ENCODE data around the gene ANKS1B. TPM values are rescaled to one million over a fixed set of nuclear protein-coding genes. Genes with fewer than 3 reads are reported as not detected.

ANKS1B gene
- total RNA-seq, 1 experiment from 2014 or later, result 0.54 TPM

DNA sequence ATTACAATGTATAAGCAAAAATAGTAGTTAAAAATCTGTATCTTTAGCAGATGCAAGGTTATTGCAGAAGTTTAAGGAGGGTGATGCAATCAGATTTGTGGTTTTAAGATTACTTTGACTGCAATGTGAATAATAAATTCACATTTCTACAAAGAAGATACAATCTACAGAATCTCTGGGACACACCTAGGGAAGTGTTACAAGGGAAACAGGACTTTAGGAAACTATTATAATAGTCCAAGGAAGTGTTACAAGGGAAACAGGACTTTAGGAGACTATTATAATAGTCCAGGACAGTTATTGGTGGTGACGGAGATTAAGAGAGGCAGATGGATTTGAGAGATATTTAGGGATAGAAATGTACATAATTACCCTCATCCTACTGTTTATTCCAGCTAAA lies 491.5 kb downstream of the ANKS1B start:
- Histone ChIP-seq H3K4me1 (ENCODE audit: control insufficient read depth in 1 of 2, insufficient read depth in 2 of 2, low read length in 2 of 2) (no peaks in the 10 kb centered on the region), H3K27ac (ENCODE audit: low read depth, low read length) (no peak overlapping the region), H3K36me3 (ENCODE audit: control insufficient read depth in 1 of 2, insufficient read depth in 2 of 2, low read length in 2 of 2) (no peaks in the 10 kb centered on the region), H3K4me3 (replicated peaks in 1 of 2; ENCODE audit: low read depth in 1 of 2, low read length in 2 of 2) (no peak overlapping the region), H3K9ac (ENCODE audit: low read length) (no peak overlapping the region), H3K79me2 (ENCODE audit: insufficient read depth, low read length) (no peaks in the 10 kb centered on the region), H3K9me3 (ENCODE audit: control insufficient read depth in 1 of 2, insufficient read depth in 1 of 2, low read depth in 1 of 2, low read length in 2 of 2) (no peaks in the 10 kb centered on the region), H4K20me1 (ENCODE audit: insufficient read depth) (no peaks in the 10 kb centered on the region), H3K9me2 (ENCODE audit: insufficient read depth) (no peaks in the 10 kb centered on the region; the same call in 1 of the 2 replicates), H3K27me3 (ENCODE audit: insufficient read depth, low read length) (0 out of 2 replicates have a peak, but pooled peaks cover 3% of the 10 kb centered on the region), H2AFZ (ENCODE audit: low read depth, low read length, poor library complexity, severe bottlenecking) (no peak overlapping the region), H3K4me2 (ENCODE audit: low read length) (no peak overlapping the region)
- RAD21 ChIA-PET (ENCODE audit: low non-redundant PET in 1 of 2, low total read pairs in 2 of 2, uncharacterized antibody in 2 of 2, unreplicated experiment in 2 of 2), result no interaction called here
- CTCF ChIA-PET, result no interaction called here
- no TSS peak for BruUV-seq (replicated peaks)
- POLR2A ChIA-PET, result no interaction called here
- ATAC-seq (no peak), DNase-seq (ENCODE audit: low read depth, low spot score) (no peak)
- TF ChIP-seq JUND (IDR thresholded peaks at IDR 0.05), result no peak
- intact Hi-C loops (cut with micrococcal nuclease), result no loop called here

DNA sequence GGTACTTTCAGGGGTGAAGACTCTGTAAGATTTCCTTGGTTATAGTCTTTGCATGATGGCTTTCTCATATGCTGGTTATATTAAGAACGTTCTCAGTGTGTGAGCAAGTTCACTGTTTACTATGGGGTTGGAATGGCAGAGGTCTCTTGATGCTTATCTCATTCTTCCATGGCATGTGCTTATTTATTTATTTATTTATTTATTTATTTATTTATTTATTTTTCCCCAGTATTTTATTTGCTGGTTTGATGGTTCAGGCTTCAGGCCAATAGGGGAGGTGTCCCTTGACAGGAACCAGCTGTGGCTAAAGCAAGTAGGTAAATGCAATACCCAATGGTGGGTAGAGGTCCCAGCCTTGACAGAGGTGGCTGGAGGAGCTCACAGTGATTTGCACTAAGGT lies 498.5 kb downstream of the ANKS1B start:
- Histone ChIP-seq H3K27ac (ENCODE audit: low read depth, low read length) (no peak overlapping the region), H3K9ac (ENCODE audit: low read length) (no peak overlapping the region), H3K79me2 (ENCODE audit: insufficient read depth, low read length) (no peaks in the 10 kb centered on the region), H3K4me1 (ENCODE audit: control insufficient read depth in 1 of 2, insufficient read depth in 2 of 2, low read length in 2 of 2) (no peaks in the 10 kb centered on the region), H3K4me2 (ENCODE audit: low read length) (no peak overlapping the region), H3K4me3 (replicated peaks in 1 of 2; ENCODE audit: low read depth in 1 of 2, low read length in 2 of 2) (no peak overlapping the region), H3K36me3 (ENCODE audit: control insufficient read depth in 1 of 2, insufficient read depth in 2 of 2, low read length in 2 of 2) (no peaks in the 10 kb centered on the region), H3K27me3 (ENCODE audit: insufficient read depth, low read length) (0 out of 2 replicates have a peak, but pooled peaks cover 3% of the 10 kb centered on the region), H3K9me3 (ENCODE audit: control insufficient read depth in 1 of 2, insufficient read depth in 1 of 2, low read depth in 1 of 2, low read length in 2 of 2) (no peaks in the 10 kb centered on the region), H2AFZ (ENCODE audit: low read depth, low read length, poor library complexity, severe bottlenecking) (no peak overlapping the region), H3K9me2 (ENCODE audit: insufficient read depth) (no peaks in the 10 kb centered on the region), H4K20me1 (ENCODE audit: insufficient read depth) (no peaks in the 10 kb centered on the region)
- ATAC-seq (no peak), DNase-seq (ENCODE audit: low read depth, low spot score) (no peak)
- BruUV-seq (replicated peaks), result no TSS peak
- CTCF ChIA-PET, result no interaction called here
- RAD21 ChIA-PET (ENCODE audit: low non-redundant PET in 1 of 2, low total read pairs in 2 of 2, uncharacterized antibody in 2 of 2, unreplicated experiment in 2 of 2), result no interaction called here
- POLR2A ChIA-PET, result no interaction called here
- intact Hi-C loops (cut with micrococcal nuclease), result no loop called here
- TF ChIP-seq, protein P1, sequence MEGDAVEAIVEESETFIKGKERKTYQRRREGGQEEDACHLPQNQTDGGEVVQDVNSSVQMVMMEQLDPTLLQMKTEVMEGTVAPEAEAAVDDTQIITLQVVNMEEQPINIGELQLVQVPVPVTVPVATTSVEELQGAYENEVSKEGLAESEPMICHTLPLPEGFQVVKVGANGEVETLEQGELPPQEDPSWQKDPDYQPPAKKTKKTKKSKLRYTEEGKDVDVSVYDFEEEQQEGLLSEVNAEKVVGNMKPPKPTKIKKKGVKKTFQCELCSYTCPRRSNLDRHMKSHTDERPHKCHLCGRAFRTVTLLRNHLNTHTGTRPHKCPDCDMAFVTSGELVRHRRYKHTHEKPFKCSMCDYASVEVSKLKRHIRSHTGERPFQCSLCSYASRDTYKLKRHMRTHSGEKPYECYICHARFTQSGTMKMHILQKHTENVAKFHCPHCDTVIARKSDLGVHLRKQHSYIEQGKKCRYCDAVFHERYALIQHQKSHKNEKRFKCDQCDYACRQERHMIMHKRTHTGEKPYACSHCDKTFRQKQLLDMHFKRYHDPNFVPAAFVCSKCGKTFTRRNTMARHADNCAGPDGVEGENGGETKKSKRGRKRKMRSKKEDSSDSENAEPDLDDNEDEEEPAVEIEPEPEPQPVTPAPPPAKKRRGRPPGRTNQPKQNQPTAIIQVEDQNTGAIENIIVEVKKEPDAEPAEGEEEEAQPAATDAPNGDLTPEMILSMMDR (IDR thresholded peaks at IDR 0.05 in 2 of 3, conservative IDR thresholded peaks at IDR 0.05 in 1 of 3; ENCODE audit: borderline replicate concordance in 1 of 3, insufficient read depth in 1 of 3, low read depth in 2 of 3, low read length in 2 of 3), result no peak
- TF ChIP-seq SRF (IDR thresholded peaks at IDR 0.05; ENCODE audit: low read depth) (no peak), ELF1 (IDR thresholded peaks at IDR 0.05; ENCODE audit: borderline replicate concordance, low read depth) (no peak), SP1 (IDR thresholded peaks at IDR 0.05; ENCODE audit: low read depth) (no peak)
- TF ChIP-seq, protein P2, sequence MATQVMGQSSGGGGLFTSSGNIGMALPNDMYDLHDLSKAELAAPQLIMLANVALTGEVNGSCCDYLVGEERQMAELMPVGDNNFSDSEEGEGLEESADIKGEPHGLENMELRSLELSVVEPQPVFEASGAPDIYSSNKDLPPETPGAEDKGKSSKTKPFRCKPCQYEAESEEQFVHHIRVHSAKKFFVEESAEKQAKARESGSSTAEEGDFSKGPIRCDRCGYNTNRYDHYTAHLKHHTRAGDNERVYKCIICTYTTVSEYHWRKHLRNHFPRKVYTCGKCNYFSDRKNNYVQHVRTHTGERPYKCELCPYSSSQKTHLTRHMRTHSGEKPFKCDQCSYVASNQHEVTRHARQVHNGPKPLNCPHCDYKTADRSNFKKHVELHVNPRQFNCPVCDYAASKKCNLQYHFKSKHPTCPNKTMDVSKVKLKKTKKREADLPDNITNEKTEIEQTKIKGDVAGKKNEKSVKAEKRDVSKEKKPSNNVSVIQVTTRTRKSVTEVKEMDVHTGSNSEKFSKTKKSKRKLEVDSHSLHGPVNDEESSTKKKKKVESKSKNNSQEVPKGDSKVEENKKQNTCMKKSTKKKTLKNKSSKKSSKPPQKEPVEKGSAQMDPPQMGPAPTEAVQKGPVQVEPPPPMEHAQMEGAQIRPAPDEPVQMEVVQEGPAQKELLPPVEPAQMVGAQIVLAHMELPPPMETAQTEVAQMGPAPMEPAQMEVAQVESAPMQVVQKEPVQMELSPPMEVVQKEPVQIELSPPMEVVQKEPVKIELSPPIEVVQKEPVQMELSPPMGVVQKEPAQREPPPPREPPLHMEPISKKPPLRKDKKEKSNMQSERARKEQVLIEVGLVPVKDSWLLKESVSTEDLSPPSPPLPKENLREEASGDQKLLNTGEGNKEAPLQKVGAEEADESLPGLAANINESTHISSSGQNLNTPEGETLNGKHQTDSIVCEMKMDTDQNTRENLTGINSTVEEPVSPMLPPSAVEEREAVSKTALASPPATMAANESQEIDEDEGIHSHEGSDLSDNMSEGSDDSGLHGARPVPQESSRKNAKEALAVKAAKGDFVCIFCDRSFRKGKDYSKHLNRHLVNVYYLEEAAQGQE (IDR thresholded peaks at IDR 0.05; ENCODE audit: low read depth), result no peak
- TF ChIP-seq, protein P3, sequence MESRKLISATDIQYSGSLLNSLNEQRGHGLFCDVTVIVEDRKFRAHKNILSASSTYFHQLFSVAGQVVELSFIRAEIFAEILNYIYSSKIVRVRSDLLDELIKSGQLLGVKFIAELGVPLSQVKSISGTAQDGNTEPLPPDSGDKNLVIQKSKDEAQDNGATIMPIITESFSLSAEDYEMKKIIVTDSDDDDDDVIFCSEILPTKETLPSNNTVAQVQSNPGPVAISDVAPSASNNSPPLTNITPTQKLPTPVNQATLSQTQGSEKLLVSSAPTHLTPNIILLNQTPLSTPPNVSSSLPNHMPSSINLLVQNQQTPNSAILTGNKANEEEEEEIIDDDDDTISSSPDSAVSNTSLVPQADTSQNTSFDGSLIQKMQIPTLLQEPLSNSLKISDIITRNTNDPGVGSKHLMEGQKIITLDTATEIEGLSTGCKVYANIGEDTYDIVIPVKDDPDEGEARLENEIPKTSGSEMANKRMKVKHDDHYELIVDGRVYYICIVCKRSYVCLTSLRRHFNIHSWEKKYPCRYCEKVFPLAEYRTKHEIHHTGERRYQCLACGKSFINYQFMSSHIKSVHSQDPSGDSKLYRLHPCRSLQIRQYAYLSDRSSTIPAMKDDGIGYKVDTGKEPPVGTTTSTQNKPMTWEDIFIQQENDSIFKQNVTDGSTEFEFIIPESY (IDR thresholded peaks at IDR 0.05; ENCODE audit: extremely low read depth, insufficient replicate concordance, low read length), result no peak

All from HCT116 (cell line).